HepG2 (cell line): ENCODE results near the gene UPB1. TPM values are rescaled to one million over a fixed set of nuclear protein-coding genes. Genes with fewer than 3 reads are reported as not detected.

ENCODE experiments used
- BCL6 ChIP-seq: IDR thresholded peaks from 2 replicates; pipeline ENCODE4 v1.6.1; 2016; ENCODE audit warnings: missing genetic modification reagents, missing compliant biosample characterization
- BRCA1 ChIP-seq: sonication (generic); formaldehyde crosslinking; IDR thresholded peaks from 2 replicates; pipeline ENCODE4 v1.4.0; 2020; ENCODE audit warnings: missing genetic modification reagents
- CC2D1A ChIP-seq: sonication (generic); formaldehyde crosslinking; IDR thresholded peaks from 2 replicates; pipeline ENCODE4 v1.8.1; 2023; ENCODE audit warnings: mild to moderate bottlenecking, missing genetic modification reagents
- CREB3 ChIP-seq: sonication (generic); formaldehyde crosslinking; IDR thresholded peaks from 2 replicates; pipeline ENCODE4 v1.5.0; 2020; ENCODE audit warnings: missing genetic modification reagents
- DZIP1 ChIP-seq: sonication (generic); formaldehyde crosslinking; IDR thresholded peaks from 2 replicates; pipeline ENCODE4 v1.5.0; 2020; ENCODE audit warnings: mild to moderate bottlenecking, missing genetic modification reagents
- ELK4 ChIP-seq: sonication (generic); formaldehyde crosslinking; IDR thresholded peaks from 2 replicates; pipeline ENCODE4 v1.9.0; 2021; ENCODE audit warnings: missing genetic modification reagents, borderline replicate concordance
- FOXP1 ChIP-seq, 2 experiments: fragments of 450-650 bp in 1 of 2; IDR thresholded peaks; 2 replicates each; pipeline ENCODE4 v1.6.1; 2017 to 2018; ENCODE audit warnings: antibody characterized with exemption in 1 of 2
- GATAD2A ChIP-seq: IDR thresholded peaks from 2 replicates; pipeline ENCODE4 v1.6.1; 2016
- HINFP ChIP-seq: sonication (generic); formaldehyde crosslinking; IDR thresholded peaks from 2 replicates; pipeline ENCODE4 v1.4.0; 2020; ENCODE audit warnings: low read depth, mild to moderate bottlenecking, missing genetic modification reagents
- IKZF5 ChIP-seq: IDR thresholded peaks from 2 replicates; pipeline ENCODE4 v1.6.1; 2018; ENCODE audit warnings: missing genetic modification reagents, mild to moderate bottlenecking, missing compliant biosample characterization
- MAZ ChIP-seq, 2 experiments: sonication (generic) in 1 of 2; formaldehyde crosslinking in 1 of 2; IDR thresholded peaks; 2 replicates each; pipeline versions ENCODE4 v1.5.0 to v1.6.1; 2012 to 2020; ENCODE audit warnings: low read depth in 2 of 2, mild to moderate bottlenecking in 2 of 2, borderline replicate concordance in 1 of 2, improper control_type of control experiment in 1 of 2, low read length in 1 of 2, missing genetic modification reagents in 1 of 2, moderate library complexity in 1 of 2
- MBD4 ChIP-seq: IDR thresholded peaks from 2 replicates; pipeline ENCODE4 v1.6.1; 2012; ENCODE audit warnings: low read length, inconsistent platforms, borderline replicate concordance
- MEF2D ChIP-seq: sonication (generic); formaldehyde crosslinking; IDR thresholded peaks from 2 replicates; pipeline ENCODE4 v1.5.1; 2020; ENCODE audit warnings: mild to moderate bottlenecking, missing genetic modification reagents
- PHB2 ChIP-seq: fragments of 450-650 bp; IDR thresholded peaks from 2 replicates; pipeline ENCODE4 v1.6.1; 2018; ENCODE audit not compliant: partially characterized antibody
- POLR2G ChIP-seq: fragments of 200-400 bp; formaldehyde crosslinking; IDR thresholded peaks from 2 replicates; pipeline ENCODE4 v1.6.1; 2018; ENCODE audit warnings: mild to moderate bottlenecking, low read depth, low read length, moderate library complexity
- THAP8 ChIP-seq: sonication (generic); formaldehyde crosslinking; IDR thresholded peaks from 2 replicates; pipeline ENCODE4 v1.5.1; 2020; ENCODE audit warnings: missing genetic modification reagents, mild to moderate bottlenecking, borderline replicate concordance
- ZFAT ChIP-seq: sonication (generic); formaldehyde crosslinking; conservative IDR thresholded peaks from 2 replicates; pipeline ENCODE4 v1.8.1; 2023; ENCODE audit warnings: missing genetic modification reagents, inconsistent platforms
- ZMYM2 ChIP-seq: sonication (generic); formaldehyde crosslinking; IDR thresholded peaks from 2 replicates; pipeline ENCODE4 v1.8.0; 2022; ENCODE audit warnings: mild to moderate bottlenecking, missing genetic modification reagents
- ZNF44 ChIP-seq: sonication (generic); formaldehyde crosslinking; IDR thresholded peaks from 2 replicates; pipeline ENCODE4 v1.5.1; 2020; ENCODE audit warnings: mild to moderate bottlenecking, missing genetic modification reagents
- ZNF75D ChIP-seq: sonication (generic); formaldehyde crosslinking; IDR thresholded peaks from 2 replicates; pipeline ENCODE4 v1.8.1; 2023; ENCODE audit warnings: missing genetic modification reagents, mild to moderate bottlenecking, borderline replicate concordance
- polyA plus RNA-seq, 8 experiments: library from polyadenylated mRNA; depleted of rRNA in 3 of 8; stranded (reverse) in 7 of 8; unstranded in 1 of 8; fragments of >200 nt; fragmentation: Illumina TruSeq in 4 of 8; extraction: Trizol in 4 of 8; gene quantifications; 2 replicates each; pipeline versions ENCODE4 v1.2.1 to v1.2.3, GENCODE V29; 2011 to 2016; ENCODE audit warnings: low read depth in 4 of 8, missing spikeins in 1 of 8, mixed read lengths in 1 of 8; ENCODE audit not compliant: insufficient read depth in 1 of 8
- total RNA-seq, 5 experiments: library from RNA; depleted of rRNA; stranded (reverse); fragments of >200 nt; fragmentation: Illumina TruSeq; extraction: Trizol; gene quantifications; 2 replicates each; pipeline ENCODE4 v1.2.3, GENCODE V29; 2016; ENCODE audit warnings: low read depth in 1 of 5

The UPB1 gene
- total and polyA plus RNA-seq, 2 of the 13 experiments (the other 11 are each of a cell fraction or from before 2014, with no cell fraction given) = 0.38 to 1.2 TPM

- TF ChIP-seq BCL6 (CRISPR knock-in tag) (peak; percentile 78), ZFAT (CRISPR knock-in tag) (no peak), THAP8 (CRISPR knock-in tag) (no peak), ZNF75D (CRISPR knock-in tag) (no peak), GATAD2A (peak; percentile 96), MAZ (IDR thresholded peaks at IDR 0.05; ENCODE audit: borderline replicate concordance, low read depth, low read length) (peak; percentile 79; the same call in 1 of the 2 replicates), MAZ (CRISPR knock-in tag; IDR thresholded peaks at IDR 0.05; ENCODE audit: low read depth) (no peak; the same call in none of the 2 replicates), IKZF5 (CRISPR knock-in tag) (peak; percentile 94), HINFP (CRISPR knock-in tag) (0 out of 2 replicates have a peak, but pooled peaks have one; percentile 21), FOXP1 (IDR thresholded peaks at IDR 0.05) (peak; percentile 89), FOXP1 (CRISPR knock-in tag; IDR thresholded peaks at IDR 0.05) (peak; percentile 91), CC2D1A (CRISPR knock-in tag) (0 out of 2 replicates have a peak, but pooled peaks have one; percentile 53), PHB2 (no peak), MEF2D (peak; percentile 72; the same call in 1 of the 2 replicates), BRCA1 (CRISPR knock-in tag) (no peak), DZIP1 (CRISPR knock-in tag) (no peak; the same call in 1 of the 2 replicates), ELK4 (CRISPR knock-in tag) (no peak), MBD4 (no peak), ZMYM2 (CRISPR knock-in tag) (peak; percentile 100), ZNF44 (no peak), POLR2G (peak; percentile 54; the same call in 1 of the 2 replicates), CREB3 (CRISPR knock-in tag) (no peak; the same call in 1 of the 2 replicates)
These were observed 55.1 kb downstream of the UPB1 start (continued) for GRCh38 chr22:24550028-24550901.
